GM19455 (cell line): ENCODE results near the gene DBNDD1.

Experiments
- ATAC-seq: cut with Tn5 transposase; IDR thresholded peaks from one replicate; pipeline ENCODE4 v1.9.1; 2021; ENCODE audit not compliant: unreplicated experiment

DBNDD1 gene

GRCh38 chr16:90037276-90037675 lies 18.0 kb upstream of the DBNDD1 start:
- no peak for ATAC-seq

- ATAC-seq, result no peak
Observed at GRCh38 chr16:90035902-90036301, 16.6 kb upstream of the DBNDD1 start.

GRCh38 chr16:90034504-90034903 lies 15.2 kb upstream of the DBNDD1 start:
- ATAC-seq, result no peak

- no peak for ATAC-seq
Observed at GRCh38 chr16:90033387-90033786, 14.1 kb upstream of the DBNDD1 start.

- no peak for ATAC-seq
Observed at GRCh38 chr16:90032674-90033331, 13.5 kb upstream of the DBNDD1 start.

GRCh38 chr16:90031931-90032673 lies 12.8 kb upstream of the DBNDD1 start:
- ATAC-seq, result no peak

GRCh38 chr16:90031186-90031930 lies 12.1 kb upstream of the DBNDD1 start:
- ATAC-seq, result no peak

- no peak for ATAC-seq
Observed at GRCh38 chr16:90028985-90029384, 9.7 kb upstream of the DBNDD1 start.

- ATAC-seq, result no peak
Observed at GRCh38 chr16:90027611-90028010, 8.4 kb upstream of the DBNDD1 start.

- ATAC-seq, result no peak
Observed at GRCh38 chr16:90026135-90026534, 6.9 kb upstream of the DBNDD1 start.

- no peak for ATAC-seq
Observed at GRCh38 chr16:90023078-90023447, 3.8 kb upstream of the DBNDD1 start.

GRCh38 chr16:90022209-90023077 lies 3.2 kb upstream of the DBNDD1 start:
- no peak for ATAC-seq

GRCh38 chr16:90020838-90021382 lies 1.7 kb upstream of the DBNDD1 start:
- ATAC-seq, result no peak

GRCh38 chr16:90020260-90020837 lies 1.1 kb upstream of the DBNDD1 start:
- no peak for ATAC-seq

GRCh38 chr16:90019543-90020259 lies 445 bp upstream of the DBNDD1 start:
- ATAC-seq, result no peak

GRCh38 chr16:90018297-90018651 lies 982 bp downstream of the DBNDD1 start:
- ATAC-seq, result no peak

GRCh38 chr16:90016339-90016950 lies 2.8 kb downstream of the DBNDD1 start:
- no peak for ATAC-seq

GRCh38 chr16:90015586-90016338 lies 3.5 kb downstream of the DBNDD1 start:
- ATAC-seq, result no peak
